B cell (primary cell): Measurements from ENCODE around the gene BMF.

ENCODE experiments used
- EZH2 ChIP-seq: IDR thresholded peaks from 2 replicates; pipeline ENCODE4 v1.6.1; 2012; ENCODE audit warnings: borderline replicate concordance, low read depth, mild to moderate bottlenecking, moderate library complexity, low read length; ENCODE audit not compliant: insufficient read depth, poor library complexity, severe bottlenecking
- TF ChIP-seq, protein P1 (sequence below): fragments of 200-600 bp; IDR thresholded peaks from one replicate; pipeline ENCODE4 v1.8.0; 2022; ENCODE audit warnings: antibody characterized with exemption, mild to moderate bottlenecking

DNA sequence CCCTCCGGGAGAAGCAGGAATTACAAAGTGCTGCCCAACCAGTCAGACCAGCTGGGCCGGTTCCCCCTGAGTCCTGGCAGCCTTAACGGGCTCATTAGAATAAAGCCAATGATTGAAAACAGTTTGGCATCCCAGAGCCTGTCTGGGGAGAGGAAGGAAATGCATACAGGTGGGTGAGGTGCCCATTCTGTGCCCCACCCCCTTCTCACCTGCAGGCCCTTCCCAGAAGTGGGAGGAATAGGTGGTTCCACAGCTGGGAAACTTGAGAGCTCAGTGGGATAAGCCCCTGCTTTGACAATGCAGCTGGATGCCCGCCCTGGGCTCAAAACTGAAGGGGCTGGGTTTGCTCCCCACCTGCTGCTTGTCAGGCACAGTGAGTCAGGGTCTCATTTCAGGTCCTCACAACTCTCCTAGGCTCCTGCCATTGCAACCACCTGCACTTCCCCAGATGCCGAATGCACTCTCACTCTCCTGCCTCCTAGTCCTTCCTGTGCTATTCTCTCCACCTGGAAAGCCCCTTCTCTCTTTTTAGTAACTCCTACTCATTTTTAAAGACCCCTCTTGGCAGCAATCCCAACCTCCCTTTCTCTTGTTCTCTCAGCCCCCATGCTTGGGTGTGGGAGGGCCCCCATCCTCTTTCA, 46.7 kb upstream of the BMF start:
- TF ChIP-seq, protein P1, sequence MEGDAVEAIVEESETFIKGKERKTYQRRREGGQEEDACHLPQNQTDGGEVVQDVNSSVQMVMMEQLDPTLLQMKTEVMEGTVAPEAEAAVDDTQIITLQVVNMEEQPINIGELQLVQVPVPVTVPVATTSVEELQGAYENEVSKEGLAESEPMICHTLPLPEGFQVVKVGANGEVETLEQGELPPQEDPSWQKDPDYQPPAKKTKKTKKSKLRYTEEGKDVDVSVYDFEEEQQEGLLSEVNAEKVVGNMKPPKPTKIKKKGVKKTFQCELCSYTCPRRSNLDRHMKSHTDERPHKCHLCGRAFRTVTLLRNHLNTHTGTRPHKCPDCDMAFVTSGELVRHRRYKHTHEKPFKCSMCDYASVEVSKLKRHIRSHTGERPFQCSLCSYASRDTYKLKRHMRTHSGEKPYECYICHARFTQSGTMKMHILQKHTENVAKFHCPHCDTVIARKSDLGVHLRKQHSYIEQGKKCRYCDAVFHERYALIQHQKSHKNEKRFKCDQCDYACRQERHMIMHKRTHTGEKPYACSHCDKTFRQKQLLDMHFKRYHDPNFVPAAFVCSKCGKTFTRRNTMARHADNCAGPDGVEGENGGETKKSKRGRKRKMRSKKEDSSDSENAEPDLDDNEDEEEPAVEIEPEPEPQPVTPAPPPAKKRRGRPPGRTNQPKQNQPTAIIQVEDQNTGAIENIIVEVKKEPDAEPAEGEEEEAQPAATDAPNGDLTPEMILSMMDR: no peak
- no peak for TF ChIP-seq EZH2
